Adrenal gland (tissue), 12 donors: ENCODE data around the gene PLEKHS1. TPM values are rescaled to one million over a fixed set of nuclear protein-coding genes. Genes with fewer than 3 reads are reported as not detected.

Experiments used
- DNase-seq, 7 donors: peaks; one replicate each; pipeline ENCODE4 v3.0.0-alpha.2; 2019 to 2020
- H3K27ac ChIP-seq, 5 donors: fragments of 200-600 bp; sonication (generic) in 4 of 5; 1 replicate in 3 of 5; 2 replicates in 2 of 5; pipeline versions ENCODE4 v1.5.1 to v1.8.0; 2016 to 2020; ENCODE audit warnings: mild to moderate bottlenecking in 1 of 5
- H3K27me3 ChIP-seq: fragments of 200-600 bp; 2 replicates; pipeline ENCODE4 v1.8.0; 2021
- H3K36me3 ChIP-seq, 2 donors: fragments of 200-600 bp; replicated peaks in 1 of 2; 1 replicate in 1 of 2; 2 replicates in 1 of 2; pipeline versions ENCODE4 v1.5.1 to v1.8.0; 2018 to 2022
- H3K4me1 ChIP-seq, 2 donors: fragments of 200-600 bp; replicated peaks in 1 of 2; 1 replicate in 1 of 2; 2 replicates in 1 of 2; pipeline versions ENCODE4 v1.5.1 to v1.8.0; 2018 to 2021
- H3K4me3 ChIP-seq, 4 donors: fragments of 200-600 bp; sonication (generic) in 3 of 4; one replicate each; pipeline ENCODE4 v1.5.1; 2016 to 2018
- H3K9me3 ChIP-seq, 3 donors: fragments of 200-600 bp; sonication (generic) in 1 of 3; replicated peaks in 1 of 3; 1 replicate in 2 of 3; 2 replicates in 1 of 3; pipeline versions ENCODE4 v1.5.1 to v1.8.0; 2016 to 2021
- CTCF ChIP-seq, 6 experiments: fragments of 450-650 bp in 4 of 6; fragments of 200-600 bp in 2 of 6; sonication (generic) in 1 of 6; IDR thresholded peaks; 1 replicate in 5 of 6; 2 replicates in 1 of 6; pipeline versions ENCODE4 v1.5.1 to v1.8.0; 2016 to 2021; ENCODE audit warnings: antibody characterized with exemption in 6 of 6, mild to moderate bottlenecking in 2 of 6, moderate library complexity in 1 of 6
- POLR2A ChIP-seq, 2 donors: fragments of 450-650 bp; IDR thresholded peaks; one replicate each; pipeline ENCODE4 v1.6.1; 2017; ENCODE audit warnings: antibody characterized with exemption in 2 of 2, mild to moderate bottlenecking in 2 of 2, moderate library complexity in 1 of 2
- WGBS, 4 donors: extraction: QIAGEN DNeasy Blood & Tissue Kit in 2 of 4; methylation state at CpG; one replicate each; pipeline versions ENCODE4 v1.1.5 to v1.1.7; 2013 to 2017; 5-methylcytosine and 5-hydroxymethylcytosine counted together
- intact Hi-C, 2 donors: fragments of 100-400 bp; cut with DNase I; formaldehyde crosslinking; loops; one replicate each; pipeline versions ENCODE4 v1.14.1 to v1.15.0; 2022 to 2023
- polyA plus RNA-seq, 3 donors: library from polyadenylated mRNA; stranded (reverse); fragments of 200-250 nt in 2 of 3; fragments of 350-450 nt in 1 of 3; fragmentation: Illumina TruSeq in 1 of 3; extraction: RNeasy Lipid Tissue Mini Kit (QIAGEN cat#74804) in 1 of 3; gene quantifications; one replicate each; pipeline ENCODE4 v1.2.3, GENCODE V29; 2013 to 2014
- total RNA-seq, 9 donors: library from RNA; depleted of rRNA in 4 of 9; stranded (reverse); fragments of >200 nt in 4 of 9; fragments of 120-200 nt in 1 of 9; fragmentation: NEBNext Ultra II Directional in 1 of 9; extraction: Animal tissue kit (Norgen Biotek cat#: 25700) in 1 of 9; gene quantifications; one replicate each; pipeline versions ENCODE4 v1.1.0 to v1.2.4, GENCODE V29; 2013 to 2023
- donor health status: healthy with polysubstance abuse.
- donor health status: Bipolar disorder and iron deficiency.
- donor health status: DM: yes; HTN: yes; CAD: no.
- donor health status: DM: no; HTN: no; CAD: no.
- donor health status: DM: no; HTN: no; CAD: no.
- donor health status: DM: yes; HTN: yes; CAD: no.

The PLEKHS1 gene
- total and polyA plus RNA-seq, 12 donors = 0.13 TPM; not detected in 11

- intact Hi-C loops = no loop called here
- Histone ChIP-seq H3K27ac (no peak overlapping the region), H3K9me3 (no peaks in the 10 kb centered on the region), H3K27me3 (no peaks in the 10 kb centered on the region), H3K36me3 (no peaks in the 10 kb centered on the region), H3K4me1 (no peaks in the 10 kb centered on the region), H3K4me3 (no peak overlapping the region)
- TF ChIP-seq CTCF (IDR thresholded peaks at IDR 0.05) (no peak), POLR2A (IDR thresholded peaks at IDR 0.05) (no peak)
- DNase-seq = no peak
- WGBS, 4 donors = 51 to 69% (median 68%) methylated on average over 3 of the region's 3 CpGs
Measured at GRCh38 chr10:113739577-113739976, 11.9 kb upstream of the PLEKHS1 start.

DNA sequence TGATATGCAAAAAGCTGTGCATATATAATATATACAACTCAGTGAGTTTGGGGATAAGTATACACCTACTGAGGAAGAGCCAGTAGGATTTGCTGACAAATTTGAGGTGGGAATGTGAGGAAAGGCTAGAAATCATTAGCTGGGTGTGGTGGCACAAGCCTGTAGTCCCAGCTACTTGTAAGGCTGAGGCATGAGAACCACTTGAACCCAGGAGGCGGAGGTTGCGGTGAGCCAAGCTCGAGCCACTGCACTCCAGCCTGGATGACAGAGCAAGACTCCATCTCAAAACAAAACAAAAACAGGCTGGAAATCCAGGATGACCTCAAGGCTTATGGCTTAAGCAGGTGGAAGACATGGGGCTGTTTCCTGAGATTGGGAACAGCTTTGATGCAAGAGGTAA, 10.6 kb upstream of the PLEKHS1 start:
- intact Hi-C loops = no loop called here
- no peak for TF ChIP-seq POLR2A (IDR thresholded peaks at IDR 0.05)
- no peak for TF ChIP-seq CTCF (IDR thresholded peaks at IDR 0.05)

GRCh38 chr10:113742466-113742865, 9.0 kb upstream of the PLEKHS1 start:
- no peaks in the 10 kb centered on the region for H3K27me3 ChIP-seq
- no peak overlapping the region for H3K4me3 ChIP-seq
- no peaks in the 10 kb centered on the region for H3K9me3 ChIP-seq
- H3K36me3 ChIP-seq = no peaks in the 10 kb centered on the region
- DNase-seq = no peak
- no peak overlapping the region for H3K27ac ChIP-seq
- 68 to 85% (median 80%) methylated on average over 2 of the region's 2 CpGs for WGBS, 4 donors
- TF ChIP-seq POLR2A (IDR thresholded peaks at IDR 0.05) = no peak
- no peak for TF ChIP-seq CTCF (IDR thresholded peaks at IDR 0.05)
- H3K4me1 ChIP-seq = no peaks in the 10 kb centered on the region
- intact Hi-C loops = no loop called here

More for the DNA sequence above, 10.6 kb upstream of the PLEKHS1 start:
- Histone ChIP-seq H3K9me3 (no peaks in the 10 kb centered on the region), H3K27ac (no peak overlapping the region), H3K4me1 (no peaks in the 10 kb centered on the region), H3K36me3 (no peaks in the 10 kb centered on the region), H3K27me3 (no peaks in the 10 kb centered on the region), H3K4me3 (no peak overlapping the region)
- WGBS, 4 donors = 84 to 92% (median 91%) methylated on average over 3 of the region's 3 CpGs
- no peak for DNase-seq

GRCh38 chr10:113743594-113743993, 7.9 kb upstream of the PLEKHS1 start:
- Histone ChIP-seq H3K4me1 (no peaks in the 10 kb centered on the region), H3K4me3 (no peak overlapping the region), H3K9me3 (no peaks in the 10 kb centered on the region), H3K27me3 (no peaks in the 10 kb centered on the region), H3K27ac (no peak overlapping the region), H3K36me3 (no peaks in the 10 kb centered on the region)
- TF ChIP-seq POLR2A (IDR thresholded peaks at IDR 0.05) (no peak), CTCF (IDR thresholded peaks at IDR 0.05) (no peak)
- intact Hi-C loops = no loop called here
- no peak for DNase-seq
